LNCaP clone FGC (cell line): Measurements from ENCODE around the gene CMSS1.

Experiments
- DNase-seq: peaks from one replicate; pipeline ENCODE4 v3.0.0-alpha.2; 2011; ENCODE audit warnings: low read depth
- H3K4me3 ChIP-seq: 2 replicates; pipeline ENCODE4 v1.5.1; 2011; ENCODE audit warnings: mild to moderate bottlenecking, low read depth, low read length, control low read depth
- CTCF ChIP-seq: IDR thresholded peaks from 2 replicates; pipeline ENCODE4 v1.5.1; 2012; ENCODE audit warnings: mild to moderate bottlenecking; ENCODE audit not compliant: control insufficient read depth, insufficient read depth; ENCODE audit errors: extremely low read depth

Gene CMSS1

GRCh38 chr3:100029052-100029451 is 211.4 kb downstream of the CMSS1 start:
- no peak for DNase-seq
- TF ChIP-seq CTCF: no peak
- H3K4me3 ChIP-seq: no peak overlapping the region

- no peak for DNase-seq
- TF ChIP-seq CTCF: no peak
- no peak overlapping the region for H3K4me3 ChIP-seq
These were observed 212.0 kb downstream of the CMSS1 start for GRCh38 chr3:100029689-100030088.

GRCh38 chr3:100030346-100030745 is 212.7 kb downstream of the CMSS1 start:
- no peak overlapping the region for H3K4me3 ChIP-seq
- no peak for TF ChIP-seq CTCF
- DNase-seq: no peak

GRCh38 chr3:100030914-100031425 is 213.3 kb downstream of the CMSS1 start:
- no peak overlapping the region for H3K4me3 ChIP-seq
- TF ChIP-seq CTCF: no peak
- no peak for DNase-seq

- TF ChIP-seq CTCF: no peak
- no peak overlapping the region for H3K4me3 ChIP-seq
- DNase-seq: no peak
These were observed 214.6 kb downstream of the CMSS1 start for GRCh38 chr3:100032243-100032642.

- no peak for DNase-seq
- H3K4me3 ChIP-seq: no peak overlapping the region
- TF ChIP-seq CTCF: no peak
These were observed 215.5 kb downstream of the CMSS1 start for GRCh38 chr3:100033184-100033583.

GRCh38 chr3:100033903-100034471 is 216.3 kb downstream of the CMSS1 start:
- TF ChIP-seq CTCF: no peak
- H3K4me3 ChIP-seq: no peak overlapping the region
- no peak for DNase-seq
